GM12873 (cell line): ENCODE data around the gene ATP11A.

Experiments used
- TF ChIP-seq, protein P1 (sequence below): IDR thresholded peaks from 2 replicates; pipeline ENCODE4 v1.5.1; 2012; ENCODE audit warnings: low read depth, mild to moderate bottlenecking, moderate library complexity, low read length, control low read depth; ENCODE audit not compliant: insufficient read depth; ENCODE audit errors: missing control alignments

Gene ATP11A

GRCh38 chr13:112704308-112705145, 14.7 kb downstream of the ATP11A start:
- TF ChIP-seq, protein P1, sequence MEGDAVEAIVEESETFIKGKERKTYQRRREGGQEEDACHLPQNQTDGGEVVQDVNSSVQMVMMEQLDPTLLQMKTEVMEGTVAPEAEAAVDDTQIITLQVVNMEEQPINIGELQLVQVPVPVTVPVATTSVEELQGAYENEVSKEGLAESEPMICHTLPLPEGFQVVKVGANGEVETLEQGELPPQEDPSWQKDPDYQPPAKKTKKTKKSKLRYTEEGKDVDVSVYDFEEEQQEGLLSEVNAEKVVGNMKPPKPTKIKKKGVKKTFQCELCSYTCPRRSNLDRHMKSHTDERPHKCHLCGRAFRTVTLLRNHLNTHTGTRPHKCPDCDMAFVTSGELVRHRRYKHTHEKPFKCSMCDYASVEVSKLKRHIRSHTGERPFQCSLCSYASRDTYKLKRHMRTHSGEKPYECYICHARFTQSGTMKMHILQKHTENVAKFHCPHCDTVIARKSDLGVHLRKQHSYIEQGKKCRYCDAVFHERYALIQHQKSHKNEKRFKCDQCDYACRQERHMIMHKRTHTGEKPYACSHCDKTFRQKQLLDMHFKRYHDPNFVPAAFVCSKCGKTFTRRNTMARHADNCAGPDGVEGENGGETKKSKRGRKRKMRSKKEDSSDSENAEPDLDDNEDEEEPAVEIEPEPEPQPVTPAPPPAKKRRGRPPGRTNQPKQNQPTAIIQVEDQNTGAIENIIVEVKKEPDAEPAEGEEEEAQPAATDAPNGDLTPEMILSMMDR = no peak

- TF ChIP-seq, protein P1 = no peak
These were observed 15.4 kb downstream of the ATP11A start for GRCh38 chr13:112705286-112705685.

GRCh38 chr13:112706171-112706570, 16.3 kb downstream of the ATP11A start:
- TF ChIP-seq, protein P1 = no peak

- TF ChIP-seq, protein P1 = no peak
These were observed 18.9 kb downstream of the ATP11A start for GRCh38 chr13:112708560-112709240.

GRCh38 chr13:112709825-112710783, 20.3 kb downstream of the ATP11A start:
- TF ChIP-seq, protein P1 = no peak

DNA sequence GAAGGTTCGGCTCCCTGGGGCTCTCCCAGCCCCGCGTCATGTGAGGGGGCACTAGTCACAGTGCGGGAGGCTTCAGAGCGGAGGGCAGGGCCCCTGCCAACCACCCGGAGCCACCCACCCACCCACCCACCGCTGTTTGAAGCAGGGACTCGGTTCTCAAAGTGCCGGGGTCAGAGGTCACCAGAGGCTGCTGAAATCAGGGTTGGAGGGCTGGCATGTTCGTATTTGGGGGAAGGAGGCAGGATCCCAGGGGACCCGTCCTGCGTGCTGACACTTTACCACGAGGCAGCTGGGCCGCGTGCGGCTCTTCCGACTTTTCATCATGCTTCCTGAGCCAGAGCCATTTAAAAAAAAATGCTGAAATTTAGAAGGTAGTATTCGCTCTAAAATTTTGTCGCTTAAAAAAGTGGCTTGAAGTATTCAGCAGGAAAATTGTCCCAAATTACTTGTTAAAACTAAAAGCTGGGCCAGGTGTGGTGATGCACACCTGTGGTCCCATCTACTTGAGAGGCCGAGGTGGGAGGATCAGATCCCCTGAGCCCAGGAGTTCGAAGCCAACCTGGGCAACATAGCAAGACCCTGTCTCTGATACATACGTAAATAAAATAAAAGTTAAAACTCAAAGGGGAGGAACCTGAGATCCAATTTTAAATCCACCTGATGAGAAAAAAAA, 21.2 kb downstream of the ATP11A start:
- TF ChIP-seq, protein P1 = no peak
